GM12891 (cell line): ENCODE results near the gene ATG12.

ENCODE experiments used
- POLR2A ChIP-seq: IDR thresholded peaks from 2 replicates; pipeline ENCODE4 v1.6.1; 2011; ENCODE audit warnings: low read depth, low read length, control low read depth
- POLR2AphosphoS5 ChIP-seq: IDR thresholded peaks from 2 replicates; pipeline ENCODE4 v1.6.1; 2011; ENCODE audit warnings: low read depth, low read length, control low read depth
- SPI1 ChIP-seq: IDR thresholded peaks from 2 replicates; pipeline ENCODE4 v1.6.1; 2011; ENCODE audit warnings: low read depth, low read length, control low read depth
- TAF1 ChIP-seq: IDR thresholded peaks from 2 replicates; pipeline ENCODE4 v1.6.1; 2011; ENCODE audit warnings: low read depth, low read length, control low read depth

- no peak for TF ChIP-seq POLR2AphosphoS5
- TF ChIP-seq POLR2A: no peak
- TF ChIP-seq SPI1: no peak
- no peak for TF ChIP-seq TAF1
Measured at GRCh38 chr5:115873392-115873791, 32.0 kb upstream of the ATG12 start.
